LNCAP (cell line): ENCODE data around the gene RHEB.

Experiments
- CTCF ChIP-seq: fragments of 450-650 bp; IDR thresholded peaks from 2 replicates; pipeline ENCODE4 v1.5.1; 2017; ENCODE audit warnings: mild to moderate bottlenecking

The RHEB gene

GRCh38 chr7:151456276-151456675, 63.4 kb downstream of the RHEB start:
- no peak for TF ChIP-seq CTCF

GRCh38 chr7:151455690-151456089, 64.0 kb downstream of the RHEB start:
- no peak for TF ChIP-seq CTCF

GRCh38 chr7:151454932-151455530, 64.7 kb downstream of the RHEB start:
- no peak for TF ChIP-seq CTCF

GRCh38 chr7:151454305-151454704, 65.4 kb downstream of the RHEB start:
- no peak for TF ChIP-seq CTCF

- TF ChIP-seq CTCF = no peak
Measured at GRCh38 chr7:151453326-151453791, 66.3 kb downstream of the RHEB start.

GRCh38 chr7:151452680-151453325, 66.9 kb downstream of the RHEB start:
- TF ChIP-seq CTCF = no peak

GRCh38 chr7:151451626-151452571, 67.8 kb downstream of the RHEB start:
- TF ChIP-seq CTCF = no peak
